ENCODE data around the gene LFNG.
"Not testable (repeated sequence)": the region's sequence is repeated elsewhere in the genome, so short reads cannot be mapped to it uniquely, and the experiment has no call there.

LFNG gene

DNA sequence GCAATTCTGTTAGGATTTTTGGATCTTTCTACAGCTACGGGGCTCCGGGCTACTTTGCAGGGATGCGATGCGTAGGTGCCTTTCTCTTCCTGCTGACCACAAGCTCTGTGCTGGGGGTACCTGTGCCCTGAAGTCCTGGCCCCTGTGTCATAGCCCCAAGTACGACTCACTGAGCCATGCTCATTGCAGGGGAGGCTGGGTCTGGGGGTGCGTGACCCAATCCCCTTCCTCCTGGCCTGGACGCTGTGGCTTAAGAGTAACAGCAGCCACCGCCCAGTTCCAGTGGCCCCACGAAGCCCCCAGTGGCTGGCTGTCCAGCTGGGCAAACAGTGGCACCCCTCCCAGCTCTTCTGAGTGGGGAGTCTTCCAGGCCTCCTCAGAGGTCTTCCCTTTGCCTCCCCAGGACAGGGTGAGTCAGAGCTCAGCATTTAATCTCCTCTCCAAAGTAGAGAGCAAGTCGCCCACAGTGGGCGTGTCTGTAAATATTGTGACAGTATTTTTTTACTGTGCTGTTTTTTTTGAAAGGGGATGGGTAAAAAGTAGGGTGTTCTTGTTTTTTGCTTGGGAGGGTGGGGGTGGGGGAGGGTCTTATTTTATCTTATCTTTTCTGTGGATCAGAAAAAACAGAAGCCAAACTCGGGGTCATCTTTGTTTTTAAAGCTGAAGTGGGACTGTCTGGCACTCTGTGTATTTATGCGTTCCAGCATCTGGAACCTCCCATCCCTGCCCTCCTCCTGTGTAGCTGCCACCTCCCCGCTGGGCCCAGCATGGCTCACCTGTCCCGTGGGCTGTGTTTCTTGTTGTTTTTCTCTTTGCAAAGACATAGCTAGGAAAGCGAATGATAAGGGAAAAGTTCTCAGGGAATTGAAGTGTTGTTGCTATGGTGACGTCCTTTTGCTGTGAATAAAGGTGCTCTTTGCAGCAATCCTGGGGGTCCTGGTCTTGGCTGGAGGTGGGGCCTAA is 8.2 kb downstream of the LFNG start:
- peak overlapping the region; percentile 62; the same call in 1 of the 2 replicates for H3K27ac ChIP-seq

DNA sequence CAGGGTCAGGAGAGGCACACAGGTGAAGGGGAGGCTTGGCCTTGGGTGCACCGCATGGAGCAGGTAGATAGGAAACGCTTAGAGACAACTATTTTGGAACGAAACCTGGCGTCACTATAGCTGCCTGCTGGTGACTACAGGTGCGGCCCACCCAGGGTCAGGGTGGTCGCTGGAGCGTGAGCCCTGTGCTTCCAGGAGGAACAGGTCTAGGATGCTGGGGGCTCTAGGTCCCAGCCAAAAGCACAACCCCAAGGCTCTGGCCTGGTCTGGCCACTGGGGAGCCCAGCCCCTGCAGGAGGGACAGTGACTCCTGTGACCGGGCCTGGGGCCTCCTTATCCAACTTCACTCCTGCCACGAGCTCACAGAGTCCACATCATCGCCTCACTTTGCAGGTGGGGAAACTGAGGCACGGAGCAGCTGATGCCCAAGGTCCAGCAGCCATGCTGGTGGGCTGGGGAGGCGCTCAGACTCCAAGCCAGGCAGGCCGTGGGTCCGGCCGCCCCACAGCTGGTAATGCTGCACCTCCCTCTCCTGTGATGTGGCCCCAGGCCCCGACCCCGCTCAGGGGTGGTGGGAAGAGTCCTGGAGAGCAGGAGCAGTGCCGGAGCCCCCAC is 9.0 kb downstream of the LFNG start:
- peaks cover 36% of the 10 kb centered on the region for H3K36me3 ChIP-seq

More for the DNA sequence above, 8.2 kb downstream of the LFNG start:
- no peak for TF ChIP-seq Cebpa-rat (IDR thresholded peaks at IDR 0.05)
- Histone ChIP-seq H3K36me3 (peaks cover 36% of the 10 kb centered on the region), H4K20me1 (peaks cover 67% of the 10 kb centered on the region), H3K4me3 (peak overlapping the region; percentile 22), H3K27me3 (no peaks in the 10 kb centered on the region), H3K9ac (no peak overlapping the region; the same call in 1 of the 2 replicates), H3K9me3 (no peaks in the 10 kb centered on the region), H3K4me1 (peaks cover 86% of the 10 kb centered on the region), H3K4me2 (peak overlapping the region; percentile 100)

DNA sequence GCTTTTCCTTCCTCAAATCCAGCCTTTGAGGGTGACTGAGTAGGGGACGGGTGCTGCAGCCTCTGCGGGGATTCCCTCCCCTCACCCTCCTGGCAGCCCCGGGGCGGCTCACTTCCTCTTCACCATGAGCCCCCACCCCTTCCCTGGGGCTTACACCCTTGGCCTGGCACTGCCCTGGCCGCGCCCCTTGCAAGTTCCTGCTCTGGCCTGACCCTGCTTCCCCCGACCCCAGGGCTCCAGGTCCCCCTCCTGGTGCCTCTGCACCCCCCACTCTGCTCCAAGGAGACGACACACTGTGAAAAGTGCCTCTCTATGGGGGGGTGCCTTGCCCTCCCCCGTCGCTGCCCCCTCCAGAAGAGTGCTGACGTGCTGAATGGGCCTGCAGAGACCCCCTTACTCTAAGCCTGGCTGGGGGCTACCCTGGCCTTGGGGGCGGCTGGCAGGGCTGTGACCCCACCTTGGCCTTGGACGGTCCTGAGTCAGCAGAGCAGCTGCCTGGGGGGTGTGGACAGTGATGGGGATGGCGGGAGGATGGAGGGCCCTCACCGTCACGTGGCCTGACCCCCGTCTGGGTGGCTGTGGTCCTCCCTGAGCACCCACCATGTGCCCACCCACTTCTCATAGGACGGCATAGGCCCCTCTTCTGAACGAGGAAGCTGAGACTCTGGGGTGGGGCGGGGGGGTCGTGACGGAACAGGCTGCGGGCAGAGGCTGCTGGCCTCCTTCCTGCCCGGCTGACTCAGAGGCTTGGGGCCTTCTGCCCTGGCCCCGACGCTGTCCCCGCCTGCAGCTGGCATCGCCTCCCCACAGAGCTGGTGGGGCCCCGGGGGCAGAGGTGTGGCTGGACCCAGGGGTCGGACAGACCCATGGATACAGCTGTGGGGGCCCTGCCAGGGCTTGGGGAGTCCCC is 9.8 kb downstream of the LFNG start:
- peak overlapping the region; percentile 31 for H3K4me3 ChIP-seq
- no peaks in the 10 kb centered on the region for H3K9me3 ChIP-seq
- H3K36me3 ChIP-seq = peaks cover 36% of the 10 kb centered on the region
- H3K27me3 ChIP-seq = no peaks in the 10 kb centered on the region
- H3K4me2 ChIP-seq = peak overlapping the region; percentile 78
- peak overlapping the region; percentile 62 for H3K27ac ChIP-seq
- peaks cover 70% of the 10 kb centered on the region for H3K4me1 ChIP-seq
- TF ChIP-seq Cebpa-rat (IDR thresholded peaks at IDR 0.05) = no peak
- H4K20me1 ChIP-seq = peaks cover 50% of the 10 kb centered on the region
- H3K9ac ChIP-seq = peak overlapping the region; percentile 65; the same call in 1 of the 2 replicates

More for the DNA sequence above, 9.0 kb downstream of the LFNG start:
- Histone ChIP-seq H3K27ac (peak overlapping the region; percentile 62), H3K4me3 (peak overlapping the region; percentile 22), H3K4me1 (peaks cover 78% of the 10 kb centered on the region), H3K9ac (peak overlapping the region; percentile 0; the same call in 1 of the 2 replicates), H3K4me2 (peak overlapping the region; percentile 78), H4K20me1 (peaks cover 59% of the 10 kb centered on the region), H3K9me3 (no peaks in the 10 kb centered on the region), H3K27me3 (no peaks in the 10 kb centered on the region)
- TF ChIP-seq Cebpa-rat (IDR thresholded peaks at IDR 0.05) = no peak

DNA sequence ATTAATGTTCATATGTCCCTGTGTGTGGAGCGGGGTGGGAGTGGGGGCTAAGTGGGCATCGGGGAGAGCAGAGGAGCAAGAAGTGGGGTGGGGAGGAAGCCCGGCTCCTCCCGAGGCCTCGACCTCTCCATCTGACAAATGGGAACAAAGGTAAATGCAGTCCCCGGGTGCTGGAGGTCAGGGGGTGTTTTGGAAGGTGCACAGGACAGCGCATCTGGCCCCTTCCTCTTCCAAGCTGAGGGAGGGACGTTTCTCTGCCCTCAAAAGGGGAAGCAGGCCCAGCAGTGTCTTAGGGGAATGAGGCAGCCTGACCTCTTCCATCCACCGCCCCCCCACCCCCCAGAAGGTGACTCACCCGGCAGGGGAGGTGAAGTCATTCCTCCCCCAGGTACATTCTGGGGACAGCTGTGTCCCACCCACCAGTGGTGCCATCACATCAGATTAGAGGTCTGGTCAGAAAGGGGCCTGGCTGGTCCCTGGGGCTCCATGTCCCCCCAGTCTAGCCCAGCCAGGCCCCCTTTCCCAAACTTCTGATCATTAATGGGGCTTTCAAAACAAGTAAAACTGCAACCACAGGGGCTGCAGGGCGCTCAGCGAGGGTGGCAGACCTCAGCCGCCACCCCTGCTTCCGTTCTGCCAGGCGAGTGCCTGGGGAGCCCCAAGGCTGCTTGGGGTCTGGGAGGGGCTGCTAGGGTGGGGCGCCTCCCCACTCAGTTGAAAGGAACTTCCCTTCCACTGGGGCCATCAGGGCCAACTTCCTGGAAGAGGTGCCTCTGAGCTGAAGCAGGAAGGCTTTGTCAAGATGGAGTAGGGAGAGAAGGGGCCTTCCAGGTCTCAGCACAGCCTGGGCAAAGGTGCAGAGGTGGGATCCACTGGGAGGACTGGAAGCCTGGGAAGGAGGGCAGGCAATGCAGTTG is 10.8 kb downstream of the LFNG start:
- Histone ChIP-seq H3K27me3 (no peaks in the 10 kb centered on the region), H3K4me3 (peak overlapping the region; percentile 31; the same call in 1 of the 2 replicates), H3K27ac (peak overlapping the region; percentile 62), H3K9ac (peak overlapping the region; percentile 65; the same call in 1 of the 2 replicates), H3K9me3 (no peaks in the 10 kb centered on the region), H4K20me1 (peaks cover 41% of the 10 kb centered on the region), H3K36me3 (peaks cover 31% of the 10 kb centered on the region), H3K4me1 (peaks cover 60% of the 10 kb centered on the region), H3K4me2 (peak overlapping the region; percentile 78)
- TF ChIP-seq Cebpa-rat (IDR thresholded peaks at IDR 0.05) = no peak

DNA sequence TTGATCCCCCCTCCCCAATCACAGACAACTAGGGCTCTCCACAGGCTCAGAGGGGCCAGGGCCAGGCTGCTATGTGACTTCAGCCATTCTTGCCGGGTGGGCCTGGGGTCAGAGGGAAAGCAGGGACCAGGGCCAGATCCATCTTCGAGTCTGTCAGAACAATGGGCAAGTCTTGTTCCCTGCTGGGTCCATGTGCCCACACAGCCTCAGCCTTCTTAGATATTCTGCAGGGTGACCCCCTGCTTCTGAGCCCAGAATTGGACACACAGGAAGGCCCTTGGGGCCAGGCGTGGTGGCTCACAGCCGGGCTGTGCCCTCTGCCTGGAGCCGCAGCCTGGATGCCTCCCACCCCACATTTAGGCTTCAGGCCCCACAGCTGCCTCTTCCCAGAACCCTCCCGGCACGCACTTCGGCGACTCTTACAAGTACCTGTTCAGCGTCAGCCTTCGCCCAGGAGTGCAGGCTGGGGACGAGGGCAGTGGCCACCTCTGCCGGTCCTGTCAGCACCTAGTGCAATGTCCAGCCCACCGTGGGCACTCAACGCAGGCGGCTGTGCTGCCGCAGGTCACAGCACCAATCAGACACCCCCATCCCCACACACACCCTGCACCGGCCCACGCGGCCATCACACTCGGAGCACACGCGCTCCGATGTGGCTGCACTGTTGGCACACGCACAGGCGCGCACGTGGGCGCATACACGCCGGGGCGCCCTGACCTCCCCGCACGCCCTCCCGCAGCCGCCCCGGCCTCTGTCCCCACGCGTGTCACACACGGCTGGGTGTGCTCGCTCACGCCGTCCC is 11.6 kb downstream of the LFNG start:
- Histone ChIP-seq H3K9ac (peak overlapping the region; percentile 65; the same call in 1 of the 2 replicates), H3K4me2 (peak overlapping the region; percentile 78), H3K4me1 (peaks cover 52% of the 10 kb centered on the region), H3K27ac (peak overlapping the region; percentile 62), H4K20me1 (peaks cover 33% of the 10 kb centered on the region), H3K36me3 (peaks cover 23% of the 10 kb centered on the region)
- H3K27me3 ChIP-seq, H3K9me3 ChIP-seq, H3K4me3 ChIP-seq: not testable (repeated sequence)

DNA sequence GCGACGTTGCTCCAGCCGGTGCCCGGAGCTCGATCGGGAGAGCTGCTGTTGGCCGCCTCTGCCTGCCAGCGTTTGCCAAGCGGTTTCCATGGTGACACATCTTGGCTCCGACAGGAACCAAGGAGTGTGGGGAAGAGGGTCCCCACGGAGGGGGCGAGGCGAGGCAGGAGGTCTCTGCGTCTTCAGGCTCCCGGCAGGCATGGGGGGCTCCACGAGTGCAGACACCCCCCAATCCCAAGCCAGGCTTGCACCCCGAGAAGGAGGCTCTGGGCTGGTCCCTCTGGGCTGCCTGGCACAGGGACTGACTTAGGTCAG is 12.2 kb downstream of the LFNG start:
- peaks cover 17% of the 10 kb centered on the region for H3K36me3 ChIP-seq
- not testable (repeated sequence) for H3K4me3 ChIP-seq, H3K4me2 ChIP-seq, H3K9ac ChIP-seq, H3K27ac ChIP-seq, H3K9me3 ChIP-seq, H3K27me3 ChIP-seq
- H4K20me1 ChIP-seq = peaks cover 27% of the 10 kb centered on the region
- peaks cover 46% of the 10 kb centered on the region for H3K4me1 ChIP-seq

DNA sequence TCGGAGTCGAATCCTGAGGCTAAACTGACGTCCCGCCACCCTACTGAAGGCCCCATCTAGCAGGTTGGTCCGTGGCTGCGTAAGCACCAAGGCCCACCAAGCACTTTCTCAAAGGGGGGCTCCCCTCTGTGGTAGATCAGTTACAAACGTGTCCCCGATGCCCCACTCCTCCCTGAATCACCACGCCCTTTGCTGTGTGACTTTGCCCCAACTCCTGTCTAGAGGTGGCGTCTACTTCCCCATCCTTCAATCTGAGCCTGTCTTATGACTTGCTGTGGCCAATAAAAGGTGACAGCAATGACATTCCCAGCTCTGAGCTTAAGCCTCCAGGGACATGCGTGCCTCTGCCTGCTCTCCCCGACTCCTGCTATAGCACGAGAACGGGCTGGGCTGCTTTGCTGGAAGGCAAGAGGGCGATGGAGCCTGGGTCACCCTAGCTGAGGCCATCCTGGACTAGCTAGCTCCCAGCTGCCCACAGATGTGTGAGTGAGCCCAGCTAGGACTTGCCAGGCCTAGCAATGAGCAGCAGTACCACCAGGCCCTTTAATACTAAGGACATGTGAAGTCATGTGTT is 12.7 kb downstream of the LFNG start:
- H3K9ac ChIP-seq, H3K27me3 ChIP-seq, H3K9me3 ChIP-seq, H3K4me2 ChIP-seq, H3K4me3 ChIP-seq, H3K27ac ChIP-seq: not testable (repeated sequence)
- Histone ChIP-seq H4K20me1 (peaks cover 22% of the 10 kb centered on the region), H3K36me3 (peaks cover 12% of the 10 kb centered on the region), H3K4me1 (peaks cover 41% of the 10 kb centered on the region)

DNA sequence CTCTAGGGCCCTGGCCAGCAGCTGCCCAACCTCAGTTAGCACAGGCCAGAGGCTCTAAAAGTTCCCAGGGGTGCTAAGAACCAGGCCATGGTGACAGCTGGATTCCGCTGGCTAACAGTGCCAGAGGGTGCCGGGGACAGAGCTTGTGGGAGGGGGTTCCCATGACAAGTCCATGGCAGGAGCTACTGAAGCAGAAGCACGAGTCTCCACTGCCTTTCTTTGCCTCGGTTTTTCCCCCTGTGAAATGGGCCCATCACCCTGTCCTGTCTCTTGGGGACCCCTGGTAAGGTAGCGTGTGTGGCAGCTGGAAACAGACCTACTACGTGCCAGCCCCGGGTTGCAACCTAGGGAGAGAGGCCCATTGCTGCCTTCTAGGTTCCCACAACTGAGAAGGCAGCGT is 13.2 kb downstream of the LFNG start:
- peaks cover 36% of the 10 kb centered on the region for H3K4me1 ChIP-seq
- H3K27me3 ChIP-seq, H3K4me2 ChIP-seq, H3K9ac ChIP-seq, H3K9me3 ChIP-seq, H3K27ac ChIP-seq, H3K4me3 ChIP-seq: not testable (repeated sequence)
- peaks cover 17% of the 10 kb centered on the region for H4K20me1 ChIP-seq
- peaks cover 11% of the 10 kb centered on the region for H3K36me3 ChIP-seq

DNA sequence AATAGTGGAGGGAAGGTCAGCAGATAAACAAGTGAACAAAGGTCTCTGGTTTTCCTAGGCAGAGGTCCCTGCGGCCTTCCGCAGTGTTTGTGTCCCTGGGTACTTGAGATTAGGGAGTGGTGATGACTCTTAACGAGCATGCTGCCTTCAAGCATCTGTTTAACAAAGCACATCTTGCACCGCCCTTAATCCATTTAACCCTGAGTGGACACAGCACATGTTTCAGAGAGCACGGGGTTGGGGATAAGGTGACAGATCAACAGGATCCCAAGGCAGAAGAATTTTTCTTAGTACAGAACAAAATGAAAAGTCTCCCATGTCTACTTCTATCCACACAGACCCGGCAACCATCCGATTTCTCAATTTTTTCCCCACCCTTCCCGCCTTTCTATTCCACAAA is 14.0 kb downstream of the LFNG start:
- not testable (repeated sequence) for H3K9ac ChIP-seq, H3K27ac ChIP-seq, H3K4me2 ChIP-seq, H3K4me3 ChIP-seq, H3K9me3 ChIP-seq, H3K27me3 ChIP-seq
- H3K36me3 ChIP-seq = peaks cover 13% of the 10 kb centered on the region
- H3K4me1 ChIP-seq = peaks cover 28% of the 10 kb centered on the region
- peaks cover 17% of the 10 kb centered on the region for H4K20me1 ChIP-seq

DNA sequence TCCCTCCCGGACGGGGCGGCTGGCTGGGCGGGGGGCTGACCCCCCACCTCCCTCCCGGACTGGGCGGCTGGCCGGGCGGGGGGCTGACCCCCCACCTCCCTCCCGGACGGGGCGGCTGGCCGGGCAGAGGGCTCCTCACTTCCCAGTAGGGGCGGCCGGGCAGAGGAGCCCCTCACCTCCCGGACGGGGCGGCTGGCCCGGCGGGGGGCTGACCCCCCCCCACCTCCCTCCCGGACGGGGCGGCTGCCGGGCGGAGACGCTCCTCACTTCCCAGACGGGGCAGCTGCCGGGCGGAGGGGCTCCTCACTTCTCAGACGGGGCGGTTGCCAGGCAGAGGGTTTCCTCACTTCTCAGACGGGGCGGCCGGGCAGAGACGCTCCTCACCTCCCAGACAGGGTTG is 14.6 kb downstream of the LFNG start:
- peaks cover 19% of the 10 kb centered on the region for H3K36me3 ChIP-seq
- not testable (repeated sequence) for H3K4me2 ChIP-seq, H3K9ac ChIP-seq, H3K27me3 ChIP-seq, H3K9me3 ChIP-seq, H3K4me3 ChIP-seq, H3K27ac ChIP-seq
- H4K20me1 ChIP-seq = peaks cover 17% of the 10 kb centered on the region
- peaks cover 22% of the 10 kb centered on the region for H3K4me1 ChIP-seq

DNA sequence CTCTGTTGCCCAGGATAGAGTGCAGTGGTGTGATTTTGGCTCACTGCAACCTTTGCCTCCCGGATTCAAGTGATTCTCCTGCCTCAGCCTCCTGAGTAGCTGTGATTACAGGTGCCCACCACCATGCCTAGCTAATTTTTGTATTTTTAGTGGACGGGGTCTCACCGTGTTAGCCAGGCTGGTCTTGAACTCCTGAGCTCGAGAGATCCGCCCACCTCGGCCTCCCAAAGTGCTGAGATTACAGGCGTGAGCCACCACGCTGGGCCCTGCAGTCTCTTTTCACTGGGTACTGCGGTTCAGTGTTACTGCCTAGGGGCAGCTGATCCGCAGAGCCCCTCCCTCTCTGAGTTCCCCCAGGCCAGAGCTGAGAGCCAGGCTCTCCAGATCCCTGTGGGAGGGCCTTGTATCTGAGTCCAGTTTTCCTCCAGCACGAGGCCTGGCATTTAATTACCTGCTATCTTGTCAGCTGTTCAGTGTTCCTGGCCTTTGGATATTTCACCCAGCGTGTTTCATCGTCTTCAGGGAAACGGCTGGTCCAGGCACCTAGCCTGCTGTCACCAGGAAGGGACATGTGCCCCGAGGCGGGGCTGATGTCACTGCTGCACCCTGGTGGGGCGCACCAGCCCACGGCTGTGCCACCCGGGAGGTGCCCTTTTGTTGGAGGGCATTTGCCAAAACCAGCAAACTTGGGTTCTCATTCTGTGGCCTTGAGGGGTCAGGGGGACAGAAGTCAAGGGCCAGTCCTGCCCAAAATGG is 16.5 kb downstream of the LFNG start:
- H3K36me3 ChIP-seq = peaks cover 35% of the 10 kb centered on the region
- not testable (repeated sequence) for H3K4me1 ChIP-seq, H3K4me3 ChIP-seq, H3K4me2 ChIP-seq, H3K9ac ChIP-seq, H3K9me3 ChIP-seq, H3K27ac ChIP-seq, H3K27me3 ChIP-seq
- peaks cover 27% of the 10 kb centered on the region; the same call in 1 of the 2 replicates for H4K20me1 ChIP-seq

All from BLaER1 (cell line).